Fibroblast of the aortic adventitia (primary cell): ENCODE results near the gene FANCE. TPM values are rescaled to one million over a fixed set of nuclear protein-coding genes. Genes with fewer than 3 reads are reported as not detected.

Source experiments
- DNase-seq: peaks from one replicate; pipeline ENCODE4 v3.0.0-alpha.2; 2010; ENCODE audit warnings: low read depth
- H3K4me3 ChIP-seq: 2 replicates; pipeline ENCODE4 v1.5.1; 2011; ENCODE audit warnings: low read depth, mild to moderate bottlenecking, control low read depth, low read length, moderate library complexity
- total RNA-seq: library from RNA; depleted of rRNA; stranded (reverse); fragments of >200 nt; gene quantifications from 2 replicates; pipeline ENCODE4 v1.2.3, GENCODE V29; 2012; ENCODE audit warnings: low replicate concordance
- TF ChIP-seq, protein P1 (sequence below): IDR thresholded peaks from 2 replicates; pipeline ENCODE4 v1.5.1; 2011; ENCODE audit warnings: mild to moderate bottlenecking, low read length, control low read depth, inconsistent platforms; ENCODE audit not compliant: insufficient read depth

The FANCE gene
- total RNA-seq, 1 donor: 7.7 TPM

DNA sequence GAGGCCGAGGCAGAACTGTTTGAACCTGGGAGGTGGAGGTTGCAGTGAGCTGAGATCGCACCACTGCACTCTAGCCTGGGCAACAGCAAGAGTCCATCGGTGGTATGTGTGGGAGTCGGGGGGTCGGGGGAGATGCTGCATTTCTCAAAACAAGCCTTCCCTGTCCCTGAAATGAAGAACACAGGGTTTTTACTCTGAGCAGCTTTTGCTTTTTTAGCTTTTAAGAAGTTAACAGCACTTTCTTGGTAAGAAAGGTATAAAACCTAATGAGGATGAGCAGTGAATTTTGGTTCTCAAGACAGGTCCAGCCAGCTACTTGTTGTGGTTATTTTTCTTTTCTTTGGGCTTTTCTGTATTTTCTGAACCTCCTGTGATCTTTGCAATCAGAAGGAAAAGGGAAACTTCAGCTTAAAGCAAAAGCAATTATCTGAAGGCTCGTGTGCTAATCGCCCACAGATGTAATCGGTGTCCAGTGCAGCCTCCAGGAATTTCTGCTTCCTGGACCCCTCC lies 19.8 kb downstream of the FANCE start:
- no peak overlapping the region for H3K4me3 ChIP-seq

DNA sequence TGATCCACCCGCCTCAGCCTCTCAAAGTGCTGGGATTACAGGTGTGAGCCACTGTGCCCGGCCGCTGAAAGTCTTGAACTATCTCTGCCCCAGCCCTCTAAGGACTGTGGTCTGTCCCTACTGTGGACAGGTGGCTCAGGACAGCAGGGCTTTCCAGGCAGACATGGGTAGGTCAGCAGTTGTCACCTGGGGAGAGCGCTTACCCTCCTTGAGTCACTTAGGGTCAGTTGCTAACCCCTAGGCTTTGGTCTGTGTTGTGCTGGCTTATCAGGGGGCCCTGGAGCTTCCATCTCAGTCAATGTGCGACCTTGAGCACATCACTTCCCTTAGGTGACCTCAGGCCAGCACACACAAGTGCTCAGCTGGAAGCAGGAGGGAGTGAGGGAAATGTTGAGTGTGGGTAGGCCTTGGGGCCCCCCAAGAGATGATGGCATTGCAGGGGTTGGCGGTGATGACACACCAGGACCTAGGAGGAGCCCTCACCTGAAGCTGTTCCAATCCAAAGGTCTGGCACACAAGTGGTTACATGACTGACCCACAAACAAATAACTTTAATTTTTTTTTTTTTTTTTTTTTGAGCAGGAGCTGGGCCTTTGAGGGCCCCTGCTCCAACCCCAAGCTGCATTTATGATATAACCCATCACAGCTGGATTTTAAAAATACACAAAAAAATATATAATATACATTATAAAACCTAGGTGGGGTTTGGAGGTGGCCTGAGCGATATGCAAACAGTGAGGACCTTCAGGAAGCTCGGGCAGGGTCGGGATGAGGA lies 21.1 kb downstream of the FANCE start:
- no peak for DNase-seq
- TF ChIP-seq, protein P1, sequence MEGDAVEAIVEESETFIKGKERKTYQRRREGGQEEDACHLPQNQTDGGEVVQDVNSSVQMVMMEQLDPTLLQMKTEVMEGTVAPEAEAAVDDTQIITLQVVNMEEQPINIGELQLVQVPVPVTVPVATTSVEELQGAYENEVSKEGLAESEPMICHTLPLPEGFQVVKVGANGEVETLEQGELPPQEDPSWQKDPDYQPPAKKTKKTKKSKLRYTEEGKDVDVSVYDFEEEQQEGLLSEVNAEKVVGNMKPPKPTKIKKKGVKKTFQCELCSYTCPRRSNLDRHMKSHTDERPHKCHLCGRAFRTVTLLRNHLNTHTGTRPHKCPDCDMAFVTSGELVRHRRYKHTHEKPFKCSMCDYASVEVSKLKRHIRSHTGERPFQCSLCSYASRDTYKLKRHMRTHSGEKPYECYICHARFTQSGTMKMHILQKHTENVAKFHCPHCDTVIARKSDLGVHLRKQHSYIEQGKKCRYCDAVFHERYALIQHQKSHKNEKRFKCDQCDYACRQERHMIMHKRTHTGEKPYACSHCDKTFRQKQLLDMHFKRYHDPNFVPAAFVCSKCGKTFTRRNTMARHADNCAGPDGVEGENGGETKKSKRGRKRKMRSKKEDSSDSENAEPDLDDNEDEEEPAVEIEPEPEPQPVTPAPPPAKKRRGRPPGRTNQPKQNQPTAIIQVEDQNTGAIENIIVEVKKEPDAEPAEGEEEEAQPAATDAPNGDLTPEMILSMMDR: no peak
- H3K4me3 ChIP-seq: no peak overlapping the region

More for the DNA sequence above, 19.8 kb downstream of the FANCE start:
- no peak for DNase-seq
- TF ChIP-seq, protein P1: no peak

DNA sequence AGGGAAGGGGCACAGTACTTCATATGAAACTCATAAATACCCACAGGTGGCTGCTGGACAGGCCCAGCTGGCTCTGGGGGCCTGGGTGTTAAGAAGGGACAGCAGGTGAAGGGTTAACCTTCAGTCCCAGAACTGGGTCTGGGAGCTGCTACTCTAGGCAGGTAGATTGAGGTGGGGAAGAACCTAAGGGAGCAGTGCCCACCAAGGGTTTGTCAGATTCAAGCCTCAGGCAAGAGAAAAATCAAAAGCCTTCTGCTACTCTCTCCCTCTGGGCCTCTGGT lies 21.7 kb downstream of the FANCE start:
- DNase-seq: no peak
- TF ChIP-seq, protein P1: no peak
- H3K4me3 ChIP-seq: no peak overlapping the region

DNA sequence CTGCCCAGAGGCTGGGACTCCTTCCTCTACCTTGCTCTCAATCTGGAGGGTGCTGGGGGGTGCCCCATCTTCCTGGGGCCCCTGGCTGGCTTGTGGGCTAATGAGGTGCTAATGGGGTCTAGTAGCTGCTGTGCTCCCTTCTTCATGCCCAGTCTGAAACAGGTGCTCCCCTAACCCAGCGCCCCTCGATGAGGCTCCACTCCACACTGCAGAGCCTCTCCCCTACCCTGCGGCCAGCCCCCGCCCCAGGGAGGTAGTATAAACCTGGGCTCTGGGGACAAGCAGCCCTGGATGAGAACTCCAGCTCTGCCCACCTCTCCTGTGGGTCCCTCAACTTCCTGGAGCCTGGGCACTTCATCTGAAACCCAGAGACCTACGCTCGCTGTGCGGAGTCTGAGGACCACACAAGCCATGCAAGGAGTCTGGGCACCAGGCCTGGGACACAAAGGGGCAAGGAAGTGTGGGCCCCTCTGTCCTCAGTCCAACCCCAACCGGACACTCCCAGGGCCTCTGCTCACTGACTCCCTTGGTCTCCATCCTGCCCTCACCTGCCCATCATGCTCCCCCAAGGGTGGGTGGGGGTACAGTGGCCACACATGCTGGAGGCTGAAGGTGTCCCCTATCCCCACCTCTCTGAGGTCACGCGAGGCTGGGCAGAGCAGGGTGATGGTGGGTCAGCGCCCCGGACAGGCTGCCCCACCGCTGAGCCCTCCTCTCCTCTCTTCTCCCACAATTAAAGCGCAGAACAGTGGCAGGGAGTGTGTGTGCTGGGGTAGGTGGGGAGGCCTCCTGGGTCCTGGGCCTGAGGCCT lies 22.2 kb downstream of the FANCE start:
- TF ChIP-seq, protein P1: no peak
- DNase-seq: no peak
- H3K4me3 ChIP-seq: no peak overlapping the region

DNA sequence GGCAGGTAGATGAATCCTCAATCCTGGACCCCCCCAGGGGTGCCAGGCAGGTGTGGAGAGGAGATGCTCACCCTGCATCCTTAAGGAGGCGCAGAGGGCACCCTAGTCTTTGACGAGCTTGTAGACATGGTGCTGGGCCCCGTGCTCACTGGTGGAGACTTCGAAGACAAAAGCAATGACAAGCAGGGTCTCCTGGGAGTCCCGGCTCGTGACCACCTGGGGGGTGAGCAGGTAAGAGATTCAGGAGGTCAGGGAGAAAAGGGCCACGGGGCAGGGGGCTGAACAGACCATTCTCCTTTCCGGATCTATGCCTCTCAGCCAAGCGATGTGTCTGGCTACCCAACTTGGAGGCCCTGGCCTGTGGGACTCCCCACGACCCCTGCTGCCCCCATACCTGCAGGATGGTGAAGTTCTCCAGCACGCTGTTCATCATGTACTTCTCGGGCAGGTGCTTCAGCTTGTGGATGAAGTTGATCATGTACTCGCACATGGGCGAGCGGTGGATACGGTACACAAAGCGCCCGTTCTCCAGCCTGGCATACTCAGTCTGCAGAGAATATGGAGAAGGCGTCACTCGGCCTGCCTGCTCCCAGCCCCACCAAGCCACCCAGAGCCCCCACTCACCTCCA lies 22.9 kb downstream of the FANCE start:
- TF ChIP-seq, protein P1: no peak
- DNase-seq: no peak
- H3K4me3 ChIP-seq: no peak overlapping the region

DNA sequence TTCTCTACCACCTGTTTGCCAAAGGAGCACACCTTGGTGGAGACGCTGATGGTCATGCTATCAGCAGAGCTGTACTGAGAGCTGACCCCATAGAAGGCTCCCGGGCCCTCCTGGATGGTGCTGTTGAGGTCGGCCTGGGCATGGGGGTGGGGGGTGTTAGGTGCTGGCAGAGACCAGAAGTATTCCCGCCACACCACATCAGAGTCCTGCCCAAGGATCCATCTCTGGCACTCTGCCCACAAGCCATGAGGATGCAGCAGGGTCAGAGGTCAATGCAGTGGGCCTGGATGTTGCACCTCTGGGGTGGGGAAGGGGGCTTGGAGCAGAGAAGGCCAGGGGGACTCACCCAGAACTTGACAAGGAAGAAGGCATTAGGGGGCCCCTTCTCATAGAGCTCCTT lies 23.4 kb downstream of the FANCE start:
- DNase-seq: no peak
- TF ChIP-seq, protein P1: no peak

More for the DNA sequence above, 23.4 kb downstream of the FANCE start:
- no peak overlapping the region for H3K4me3 ChIP-seq
